KOPT-K1 (cell line): ENCODE measurements around the gene CREM.
"Not testable (repeated sequence)": the region's sequence is repeated elsewhere in the genome, so short reads cannot be mapped to it uniquely, and the experiment has no call there.

Experiments
- H3K27ac ChIP-seq: fragments of 200-600 bp; sonication (generic); 2 replicates; pipeline ENCODE4 v1.5.1; 2016; ENCODE audit warnings: antibody characterized with exemption, mild to moderate bottlenecking, low read depth, low read length; ENCODE audit not compliant: poor library complexity, severe bottlenecking
- H3K36me3 ChIP-seq: fragments of 200-600 bp; sonication (generic); 2 replicates; pipeline ENCODE4 v1.5.1; 2017; ENCODE audit warnings: antibody characterized with exemption, mild to moderate bottlenecking, low read length, moderate library complexity; ENCODE audit not compliant: insufficient read depth
- H3K9me3 ChIP-seq: fragments of 200-600 bp; sonication (generic); 2 replicates; pipeline ENCODE4 v1.5.1; 2017; ENCODE audit warnings: antibody characterized with exemption, low read length, mild to moderate bottlenecking; ENCODE audit not compliant: insufficient read depth, poor library complexity, severe bottlenecking

The CREM gene

GRCh38 chr10:35126530-35127288, at the start of gene CREM:
Gene CREM (plus strand): TSS chr10:35126846. CDS start chr10:35137836, 10,990 bp downstream.
- Histone ChIP-seq H3K36me3 (no peaks in the 10 kb centered on the region), H3K9me3 (no peaks in the 10 kb centered on the region), H3K27ac (peak within 1 kb of the TSS; percentile 94)

- peaks cover 6% of the 10 kb centered on the region; the same call in 1 of the 2 replicates for H3K36me3 ChIP-seq
- no peak overlapping the region for H3K27ac ChIP-seq
These were observed 47.4 kb upstream of the CREM start for GRCh38 chr10:35079265-35079664.

DNA sequence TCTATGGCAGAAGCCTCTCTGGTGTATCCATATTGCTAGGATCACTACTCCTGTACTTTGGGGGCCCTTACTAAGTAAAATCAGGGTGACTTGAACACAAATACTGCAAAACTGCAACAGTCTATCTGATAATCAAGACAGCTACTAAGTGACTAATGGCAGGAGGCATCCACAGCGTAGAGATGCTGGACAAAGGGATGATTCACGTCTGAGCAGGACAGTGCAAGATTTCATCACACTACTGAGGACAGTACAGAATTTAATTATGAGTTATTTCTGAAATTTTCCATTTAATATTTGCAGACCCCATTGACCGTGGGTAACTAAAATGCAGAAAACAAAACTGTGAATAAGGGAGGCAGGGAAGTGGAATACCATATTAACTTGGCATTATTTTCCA, 46.9 kb upstream of the CREM start:
- Histone ChIP-seq H3K36me3 (peaks cover 6% of the 10 kb centered on the region; the same call in 1 of the 2 replicates), H3K27ac (no peak overlapping the region), H3K9me3 (peaks cover 9% of the 10 kb centered on the region)

More at GRCh38 chr10:35079265-35079664, 47.4 kb upstream of the CREM start:
- peaks cover 9% of the 10 kb centered on the region for H3K9me3 ChIP-seq

- not testable (repeated sequence) for H3K9me3 ChIP-seq, H3K36me3 ChIP-seq, H3K27ac ChIP-seq
These were observed 46.4 kb upstream of the CREM start for GRCh38 chr10:35080261-35080660.

DNA sequence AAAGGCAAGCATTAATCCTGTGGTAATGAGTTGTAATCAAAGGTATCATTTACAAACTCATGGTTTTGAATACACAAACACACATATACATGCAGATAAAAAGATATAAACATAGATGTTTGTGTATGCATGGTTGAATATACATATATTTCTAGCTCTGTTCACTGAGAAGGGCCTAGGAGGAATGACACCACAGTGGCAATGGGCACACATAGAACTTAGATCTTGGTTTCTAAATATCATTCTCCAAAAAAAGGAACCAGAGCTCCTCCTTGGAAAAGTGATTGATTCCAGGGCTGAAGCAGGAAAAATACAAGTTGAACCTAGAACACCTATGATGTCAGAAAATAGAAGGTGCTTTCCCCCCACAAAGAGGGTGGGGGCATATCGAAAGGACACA, 43.4 kb upstream of the CREM start:
- H3K36me3 ChIP-seq, result peaks cover 13% of the 10 kb centered on the region; the same call in 1 of the 2 replicates
- no peak overlapping the region for H3K27ac ChIP-seq
- H3K9me3 ChIP-seq, result peaks cover 9% of the 10 kb centered on the region

- Histone ChIP-seq H3K9me3 (peaks cover 11% of the 10 kb centered on the region), H3K36me3 (peaks cover 7% of the 10 kb centered on the region; the same call in 1 of the 2 replicates), H3K27ac (peak overlapping the region; percentile 97)
These were observed 37.0 kb upstream of the CREM start for GRCh38 chr10:35089611-35090161.

DNA sequence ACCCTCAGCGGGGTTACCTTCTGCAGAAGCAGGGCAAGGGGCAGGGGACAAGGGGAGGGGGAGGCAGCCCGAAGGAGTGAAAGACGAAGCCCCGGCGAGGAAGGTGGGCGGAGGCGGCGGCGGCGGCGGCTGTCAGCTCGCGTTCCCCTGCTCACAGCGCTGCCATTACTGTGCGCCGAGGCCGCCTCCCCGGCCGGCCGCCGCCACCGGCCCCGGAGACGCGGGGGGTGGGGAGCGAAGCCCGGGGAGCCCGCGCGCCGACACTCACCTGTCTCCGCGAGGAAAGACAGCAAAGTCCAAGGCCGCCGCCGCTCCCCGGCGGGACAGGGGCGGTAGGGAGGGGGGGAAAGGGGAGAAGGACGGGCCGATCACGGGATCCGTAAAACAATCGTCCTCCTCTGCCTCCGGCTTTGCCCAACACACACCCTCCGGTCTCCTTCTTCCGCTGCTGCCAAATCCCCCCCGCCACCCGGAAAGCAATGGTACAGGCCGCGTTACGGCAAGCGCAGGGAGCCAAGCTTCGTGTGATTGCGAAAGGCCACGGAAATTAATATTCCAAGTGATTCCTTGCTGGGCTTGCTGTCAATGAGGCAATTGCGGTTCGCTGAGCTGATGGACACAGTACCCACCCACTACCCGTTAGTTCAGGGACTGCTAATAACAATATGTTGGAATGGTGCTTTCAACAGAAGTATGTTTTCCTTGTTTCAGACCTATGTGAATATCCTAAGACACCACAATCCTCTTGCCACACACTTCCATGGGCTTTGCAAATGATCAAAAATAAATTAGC, 36.3 kb upstream of the CREM start, which contains the start of gene CUL2:
TSS of gene CUL2 (minus strand) at position 180 of the 793 bp plus-strand sequence. CDS start 19,024 bp downstream, outside the sequence.
- Histone ChIP-seq H3K9me3 (peaks cover 11% of the 10 kb centered on the region), H3K27ac (peak within 1 kb of the TSS; percentile 97)

GRCh38 chr10:35091994-35092790, 34.5 kb upstream of the CREM start:
- Histone ChIP-seq H3K36me3 (peaks cover 6% of the 10 kb centered on the region; the same call in 1 of the 2 replicates), H3K9me3 (peaks cover 11% of the 10 kb centered on the region), H3K27ac (no peak overlapping the region)

More for the DNA sequence above, 36.3 kb upstream of the CREM start, which contains the start of gene CUL2:
- peaks cover 7% of the 10 kb centered on the region; the same call in 1 of the 2 replicates for H3K36me3 ChIP-seq

DNA sequence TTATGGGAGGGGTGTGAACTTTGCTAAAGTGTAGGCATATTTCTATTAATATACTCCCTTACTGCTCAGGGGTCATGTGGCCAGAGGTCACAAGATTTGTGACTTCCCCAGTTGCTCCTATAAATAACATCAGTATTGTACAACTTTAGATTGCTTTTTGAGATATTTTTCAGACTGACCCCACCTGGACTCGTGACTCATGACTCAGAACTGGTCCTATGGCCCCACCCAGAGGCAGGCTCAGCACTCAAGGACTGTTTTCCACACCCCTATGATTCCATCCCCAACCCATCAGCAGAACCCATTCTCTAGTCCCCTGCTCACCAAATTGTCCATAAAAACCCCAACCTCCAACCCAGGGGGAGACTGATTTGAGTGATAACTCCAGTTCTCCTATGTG, 33.8 kb upstream of the CREM start:
- H3K9me3 ChIP-seq, result peaks cover 11% of the 10 kb centered on the region
- H3K27ac ChIP-seq, result no peak overlapping the region
- no peaks in the 10 kb centered on the region for H3K36me3 ChIP-seq

DNA sequence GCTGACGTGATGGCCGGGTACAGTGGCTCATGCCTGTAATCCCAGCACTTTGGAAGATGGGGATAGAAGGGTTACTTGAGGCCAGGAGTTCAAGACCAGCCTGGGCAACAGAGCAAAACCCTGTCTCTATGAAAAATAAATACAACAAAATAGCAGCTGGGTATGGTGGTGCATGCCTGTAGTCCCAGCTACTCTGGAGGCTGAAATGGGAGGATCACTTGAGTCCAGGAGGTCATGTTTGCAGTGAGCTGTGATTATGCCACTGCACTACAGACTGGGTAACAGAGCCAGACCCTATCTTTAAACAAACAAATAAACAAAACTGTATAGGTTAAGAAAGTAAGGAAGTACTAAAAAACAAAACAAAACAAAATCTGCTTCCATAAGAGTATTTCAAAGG, 30.3 kb upstream of the CREM start:
- no peak overlapping the region for H3K27ac ChIP-seq
- H3K36me3 ChIP-seq, result no peaks in the 10 kb centered on the region
- H3K9me3 ChIP-seq, result peaks cover 11% of the 10 kb centered on the region

- H3K9me3 ChIP-seq, result peaks cover 9% of the 10 kb centered on the region
- H3K27ac ChIP-seq, result no peak overlapping the region
- no peaks in the 10 kb centered on the region for H3K36me3 ChIP-seq
These were observed 29.1 kb upstream of the CREM start for GRCh38 chr10:35097510-35097909.

GRCh38 chr10:35103882-35104281, 22.8 kb upstream of the CREM start:
- no peak overlapping the region for H3K27ac ChIP-seq
- no peaks in the 10 kb centered on the region for H3K9me3 ChIP-seq
- H3K36me3 ChIP-seq, result no peaks in the 10 kb centered on the region

GRCh38 chr10:35112571-35112970, 14.1 kb upstream of the CREM start:
- no peaks in the 10 kb centered on the region for H3K36me3 ChIP-seq
- H3K9me3 ChIP-seq, result no peaks in the 10 kb centered on the region
- no peak overlapping the region for H3K27ac ChIP-seq

GRCh38 chr10:35119378-35119777, 7.3 kb upstream of the CREM start:
- H3K36me3 ChIP-seq, result no peaks in the 10 kb centered on the region

More at GRCh38 chr10:35119378-35119777, 7.3 kb upstream of the CREM start:
- no peaks in the 10 kb centered on the region for H3K9me3 ChIP-seq
- no peak overlapping the region for H3K27ac ChIP-seq
